GM12878 (cell line): ENCODE measurements around the gene CNNM3. TPM values are rescaled to one million over a fixed set of nuclear protein-coding genes. Genes with fewer than 3 reads are reported as not detected.
"Not testable (repeated sequence)": the region's sequence is repeated elsewhere in the genome, so short reads cannot be mapped to it uniquely, and the experiment has no call there.

Source experiments
- ATAC-seq: fragments of 200-7000 bp; cut with Tn5 transposase; 3 replicates; pipeline ENCODE4 v1.9.1; 2020; ENCODE audit warnings: mild to moderate bottlenecking, moderate library complexity
- BruUV-seq: library from RNA; stranded (reverse); fragments of 400-500 nt; replicated peaks from 2 replicates; lab custom pipeline; 2021; lab: Mats Ljungman, UMichigan
- CTCF ChIA-PET: fragments of 300-600 bp; sonication (Branson Sonifier 250); formaldehyde crosslinking; extraction: SDS; loops from one replicate; lab custom pipeline; 2021; ENCODE audit warnings: inconsistent platforms; lab: Yijun Ruan, JAX
- POLR2A ChIA-PET: fragments of 350-600 bp; formaldehyde crosslinking; extraction: SDS; loops from one replicate; lab custom pipeline; 2021; ENCODE audit warnings: inconsistent platforms; lab: Charles Lee
- RAD21 ChIA-PET: fragments of 300-600 bp; sonication (Branson Sonifier 250); formaldehyde crosslinking; loops from one replicate; lab custom pipeline; 2023; ENCODE audit warnings: antibody characterized with exemption; ENCODE audit not compliant: unreplicated experiment; lab: Charles Lee
- SMC1A ChIA-PET: fragments of 300-600 bp; sonication (Branson Sonifier 250); formaldehyde crosslinking; loops from one replicate; lab custom pipeline; 2023; ENCODE audit not compliant: unreplicated experiment, uncharacterized antibody; lab: Charles Lee
- DNase-seq: peaks from one replicate; pipeline ENCODE4 v3.0.0-alpha.2; 2011; ENCODE audit warnings: low read depth, low spot score
- FAIRE-seq: peaks from 3 replicates; lab custom pipeline; 2011; peaks lifted over from hg19 to GRCh38; lab: Jason Lieb, UNC
- H2AFZ ChIP-seq: 2 replicates; pipeline ENCODE4 v1.6.0; 2011; ENCODE audit warnings: low read depth, low read length, control low read depth; ENCODE audit not compliant: control insufficient read depth
- H3K27ac ChIP-seq: 2 replicates; pipeline ENCODE4 v1.5.1; 2011; ENCODE audit warnings: control low read depth; ENCODE audit not compliant: control insufficient read depth, insufficient read depth
- H3K27me3 ChIP-seq, 2 experiments: replicated peaks in 1 of 2; 2 replicates each; pipeline versions ENCODE4 v1.6.0 to v1.6.1; 2011; ENCODE audit warnings: low read length in 1 of 2; ENCODE audit not compliant: control insufficient read depth in 2 of 2, insufficient read depth in 2 of 2
- H3K36me3 ChIP-seq, 2 experiments: 2 replicates each; pipeline ENCODE4 v1.5.1; 2011; ENCODE audit warnings: low read length in 1 of 2; ENCODE audit not compliant: control insufficient read depth in 2 of 2, insufficient read depth in 2 of 2
- H3K4me1 ChIP-seq: 2 replicates; pipeline ENCODE4 v1.6.1; 2011; ENCODE audit warnings: mild to moderate bottlenecking, low read length, moderate library complexity, mixed read lengths; ENCODE audit not compliant: control insufficient read depth, insufficient read depth
- H3K4me2 ChIP-seq: 2 replicates; pipeline ENCODE4 v1.6.0; 2011; ENCODE audit warnings: control low read depth; ENCODE audit not compliant: control insufficient read depth, insufficient read depth
- H3K4me3 ChIP-seq: fragments of 200-600 bp; sonication (generic); 2 replicates; pipeline ENCODE4 v1.5.1; 2016
- H3K79me2 ChIP-seq: 2 replicates; pipeline ENCODE4 v1.6.0; 2011; ENCODE audit warnings: low read length; ENCODE audit not compliant: control insufficient read depth, insufficient read depth
- H3K9ac ChIP-seq: 2 replicates; pipeline ENCODE4 v1.8.0; 2011; ENCODE audit warnings: low read length, control low read depth, mixed read lengths; ENCODE audit not compliant: control insufficient read depth, insufficient read depth
- H3K9me3 ChIP-seq: replicated peaks from 3 replicates; pipeline ENCODE4 v1.5.1; 2011; ENCODE audit warnings: mild to moderate bottlenecking, low read length; ENCODE audit not compliant: control insufficient read depth, insufficient read depth
- H4K20me1 ChIP-seq: 2 replicates; pipeline ENCODE4 v1.6.0; 2011; ENCODE audit not compliant: control insufficient read depth, insufficient read depth
- KLF5 ChIP-seq: fragments of 450-650 bp; IDR thresholded peaks from 2 replicates; pipeline ENCODE4 v1.6.1; 2014; ENCODE audit warnings: mild to moderate bottlenecking; ENCODE audit not compliant: partially characterized antibody
- MEF2A ChIP-seq: IDR thresholded peaks from 2 replicates; pipeline ENCODE4 v1.6.1; 2011; ENCODE audit warnings: low read depth, mild to moderate bottlenecking, low read length, moderate library complexity; ENCODE audit not compliant: insufficient read depth
- NFYA ChIP-seq: IDR thresholded peaks from 2 replicates; pipeline ENCODE4 v1.6.1; 2011; ENCODE audit warnings: low read depth, mild to moderate bottlenecking, low read length, improper control_type of control experiment, borderline replicate concordance
- PAX8 ChIP-seq: fragments of 450-650 bp; IDR thresholded peaks from 2 replicates; pipeline ENCODE4 v1.6.1; 2017; ENCODE audit warnings: mild to moderate bottlenecking, moderate library complexity
- REST ChIP-seq: IDR thresholded peaks from 2 replicates; pipeline ENCODE4 v1.6.1; 2012; ENCODE audit warnings: mild to moderate bottlenecking, low read depth, low read length
- TCF12 ChIP-seq: IDR thresholded peaks from 2 replicates; pipeline ENCODE4 v1.6.1; 2011; ENCODE audit warnings: low read depth, mild to moderate bottlenecking, low read length
- USF2 ChIP-seq: IDR thresholded peaks from 2 replicates; pipeline ENCODE4 v1.6.1; 2011; ENCODE audit warnings: low read depth, low read length, improper control_type of control experiment, borderline replicate concordance
- WGBS: methylation state at CpG from one replicate; pipeline ENCODE4 v1.1.6; 2016; ENCODE audit warnings: low lambda C conversion rate; ENCODE audit not compliant: insufficient replicate concordance, insufficient coverage; ENCODE audit errors: missing lambda C conversion rate; 5-methylcytosine and 5-hydroxymethylcytosine counted together
- in situ Hi-C: fragments of 300-500 bp; cut with MboI; formaldehyde crosslinking; loops from 9 replicates; pipeline ENCODE4 v1.14.3; 2018; ENCODE audit warnings: mixed read lengths
- intact Hi-C: fragments of 100-400 bp; cut with micrococcal nuclease; formaldehyde crosslinking; loops from one replicate; pipeline ENCODE4 v1.14.2; 2022; ENCODE audit not compliant: unreplicated experiment
- polyA plus RNA-seq, 11 experiments: library from polyadenylated mRNA; depleted of rRNA in 4 of 11; unstranded in 6 of 11; stranded (reverse) in 5 of 11; fragments of >200 nt; fragmentation: Nextera tagmentation in 4 of 11; fragmentation: Illumina TruSeq in 1 of 11; extraction: Ambion mirVana in 4 of 11; extraction: Trizol in 1 of 11; gene quantifications; 1 replicate in 1 of 11; 2 replicates in 10 of 11; pipeline versions ENCODE4 v1.2.1 to v1.2.3, GENCODE V29; 2011 to 2016; ENCODE audit warnings: inconsistent platforms in 2 of 11, missing spikeins in 2 of 11, low read depth in 1 of 11
- total RNA-seq, 4 experiments: library from RNA; depleted of rRNA in 3 of 4; stranded (reverse); fragments of >200 nt in 3 of 4; fragmentation: Illumina TruSeq in 1 of 4; extraction: Trizol in 1 of 4; gene quantifications; 2 replicates each; pipeline versions ENCODE4 v1.2.1 to v1.2.3, GENCODE V29; 2013 to 2021

The CNNM3 gene
- total and polyA plus RNA-seq, 10 of the 15 experiments (the other 5 are each of a cell fraction or from before 2014, with no cell fraction given) = 0.72 to 14.3 (median 4.0) TPM

- no peak for TF ChIP-seq REST
- TF ChIP-seq TCF12 = no peak
- no peak for TF ChIP-seq MEF2A
- no peak for TF ChIP-seq KLF5
- TF ChIP-seq NFYA = no peak
- TF ChIP-seq PAX8 = no peak
- TF ChIP-seq USF2 = no peak
Measured at GRCh38 chr2:96861074-96861473, 45.0 kb downstream of the CNNM3 start (continued).

GRCh38 chr2:96863056-96863455 lies 47.0 kb downstream of the CNNM3 start:
- intact Hi-C loops = not testable (repeated sequence)

More at GRCh38 chr2:96863056-96863455, 47.0 kb downstream of the CNNM3 start:
- H3K9me3 ChIP-seq, BruUV-seq, DNase-seq, H3K27ac ChIP-seq, ATAC-seq, H4K20me1 ChIP-seq, H3K4me3 ChIP-seq, H3K9ac ChIP-seq, CTCF ChIA-PET, FAIRE-seq, H3K27me3 ChIP-seq, H3K4me2 ChIP-seq, H3K4me1 ChIP-seq, H2AFZ ChIP-seq, in situ Hi-C loops: not testable (repeated sequence)
- ChIA-PET SMC1A (interaction anchor here (0.7 kb wide), 1 partner anchor 15 kb away, joined by 3 read pairs; no protein-coding TSS in a partner anchor), RAD21 (interaction anchor here (0.6 kb wide), 1 partner anchor 359 kb away, joined by 3 read pairs; no protein-coding TSS in a partner anchor), POLR2A (interaction anchor here (0.7 kb wide), 1 partner anchor 87 kb away, joined by 4 read pairs; no protein-coding TSS in a partner anchor)
- 97% methylated on average over 4 of the region's 4 CpGs for WGBS
- Histone ChIP-seq H3K79me2 (peaks cover 21% of the 10 kb centered on the region), H3K36me3 (peaks cover 11 to 31% of the 10 kb centered on the region in 2 experiments; a peak in 3 of 4 replicates)
